HT-29 (cell line): ENCODE measurements around the gene SYNJ2. TPM values are rescaled to one million over a fixed set of nuclear protein-coding genes. Genes with fewer than 3 reads are reported as not detected.
A peak's percentile ranks its signal among the peaks of the same experiment; 100 is the strongest.

Experiments used
- DNase-seq: peaks from one replicate; pipeline ENCODE4 v3.0.0-alpha.2; 2015; ENCODE audit warnings: low spot score
- total RNA-seq: library from RNA; depleted of rRNA; stranded (reverse); fragments of >200 nt; shearing (Covaris generic); gene quantifications from 2 replicates; pipeline ENCODE4 v1.2.3, GENCODE V29; 2014

The SYNJ2 gene
- total RNA-seq, 1 experiment from 2014 or later = 27.5 TPM

- DNase-seq = no peak
Observed at GRCh38 chr6:157978021-157978783, 3.5 kb upstream of the SYNJ2 start.

- DNase-seq = no peak
Observed at GRCh38 chr6:157980288-157981131, 1.2 kb upstream of the SYNJ2 start.

DNA sequence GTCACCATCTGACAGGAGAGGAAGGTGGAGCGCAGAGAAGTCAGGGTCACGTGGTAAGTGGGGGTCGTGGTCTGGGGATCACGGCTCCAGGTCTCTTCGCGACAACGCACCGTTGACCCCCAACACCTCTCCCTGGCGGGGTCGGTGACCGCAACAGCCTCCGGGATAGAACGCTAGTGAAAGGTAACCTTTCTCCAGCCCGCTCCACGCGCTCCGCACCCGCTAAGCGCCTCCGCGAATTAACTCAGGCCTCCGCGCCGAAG is 600 bp upstream of the SYNJ2 start:
- no peak for DNase-seq

DNA sequence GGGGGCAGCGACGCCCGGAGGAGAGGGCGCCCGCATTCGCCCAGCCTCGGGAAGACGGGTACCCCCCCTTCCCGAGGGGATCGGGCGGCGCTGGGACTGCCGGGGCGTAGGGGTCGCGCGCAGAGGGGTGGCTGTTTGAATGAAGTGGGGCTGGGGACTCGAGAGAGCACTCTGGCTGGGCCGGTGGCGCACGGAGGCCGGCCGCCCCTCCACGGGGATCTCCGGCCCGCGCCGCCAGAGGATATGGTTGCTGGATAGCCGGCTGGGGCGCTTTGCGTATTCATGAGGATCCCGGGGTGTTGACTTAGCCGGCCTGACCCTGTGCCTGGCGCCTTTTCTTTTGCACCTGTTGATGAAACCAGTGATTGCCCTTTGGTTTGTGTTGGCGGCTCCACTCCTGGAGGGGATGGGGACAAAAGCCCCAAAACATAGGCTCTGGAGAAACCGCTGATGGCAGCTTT is 469 bp downstream of the SYNJ2 start:
- peak; percentile 58 for DNase-seq

GRCh38 chr6:157982563-157983405 is 1.1 kb downstream of the SYNJ2 start:
- DNase-seq = peak; percentile 75

GRCh38 chr6:157983406-157984119 is 1.9 kb downstream of the SYNJ2 start:
- DNase-seq = no peak

DNA sequence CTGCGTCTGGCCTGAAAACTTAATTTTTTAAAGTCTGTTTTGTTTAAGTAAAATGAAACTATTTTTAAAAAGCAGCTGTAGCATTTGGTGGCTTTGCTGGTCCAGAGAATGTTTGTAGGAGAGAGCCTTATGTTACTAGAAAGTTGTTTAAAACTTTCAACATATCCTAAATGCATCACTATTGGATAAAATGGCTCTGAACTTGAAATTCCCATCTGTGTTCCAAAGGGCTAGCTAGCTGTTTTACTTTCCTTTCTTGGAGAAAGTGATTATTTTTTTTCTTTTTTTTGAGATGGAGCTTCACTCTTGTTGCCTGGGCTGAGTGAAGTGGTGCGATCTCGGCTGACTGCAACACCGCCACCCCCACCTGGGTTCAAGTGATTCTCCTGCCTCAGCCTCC is 2.5 kb downstream of the SYNJ2 start:
- no peak for DNase-seq

DNA sequence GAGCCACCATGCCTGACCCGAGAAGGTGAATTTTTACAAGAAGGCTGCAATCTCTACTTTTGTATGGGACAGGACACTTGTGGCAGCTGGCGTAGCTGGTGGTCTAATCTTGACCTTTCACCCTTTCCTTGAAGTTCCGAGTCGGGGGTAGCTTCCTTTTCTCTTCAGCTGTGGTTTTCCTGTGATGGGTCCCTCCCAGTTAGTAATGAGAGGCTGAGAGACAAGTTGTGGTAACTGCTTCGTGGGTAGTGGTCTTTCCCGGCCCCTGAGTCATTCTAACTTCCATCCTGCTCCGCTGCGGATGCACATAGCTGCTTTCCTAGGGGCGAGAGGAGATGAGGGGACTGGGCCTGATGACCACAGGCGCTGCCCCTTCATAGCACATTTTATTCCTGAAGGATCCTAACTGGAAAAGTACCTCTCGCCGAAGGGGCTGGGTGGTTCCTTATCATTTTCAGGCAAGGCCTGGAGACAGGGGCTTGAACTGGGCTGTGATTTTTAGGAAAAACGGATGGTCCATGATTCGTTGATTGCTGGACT is 3.1 kb downstream of the SYNJ2 start:
- no peak for DNase-seq

GRCh38 chr6:157985378-157986155 is 3.9 kb downstream of the SYNJ2 start:
- peak; percentile 42 for DNase-seq

DNA sequence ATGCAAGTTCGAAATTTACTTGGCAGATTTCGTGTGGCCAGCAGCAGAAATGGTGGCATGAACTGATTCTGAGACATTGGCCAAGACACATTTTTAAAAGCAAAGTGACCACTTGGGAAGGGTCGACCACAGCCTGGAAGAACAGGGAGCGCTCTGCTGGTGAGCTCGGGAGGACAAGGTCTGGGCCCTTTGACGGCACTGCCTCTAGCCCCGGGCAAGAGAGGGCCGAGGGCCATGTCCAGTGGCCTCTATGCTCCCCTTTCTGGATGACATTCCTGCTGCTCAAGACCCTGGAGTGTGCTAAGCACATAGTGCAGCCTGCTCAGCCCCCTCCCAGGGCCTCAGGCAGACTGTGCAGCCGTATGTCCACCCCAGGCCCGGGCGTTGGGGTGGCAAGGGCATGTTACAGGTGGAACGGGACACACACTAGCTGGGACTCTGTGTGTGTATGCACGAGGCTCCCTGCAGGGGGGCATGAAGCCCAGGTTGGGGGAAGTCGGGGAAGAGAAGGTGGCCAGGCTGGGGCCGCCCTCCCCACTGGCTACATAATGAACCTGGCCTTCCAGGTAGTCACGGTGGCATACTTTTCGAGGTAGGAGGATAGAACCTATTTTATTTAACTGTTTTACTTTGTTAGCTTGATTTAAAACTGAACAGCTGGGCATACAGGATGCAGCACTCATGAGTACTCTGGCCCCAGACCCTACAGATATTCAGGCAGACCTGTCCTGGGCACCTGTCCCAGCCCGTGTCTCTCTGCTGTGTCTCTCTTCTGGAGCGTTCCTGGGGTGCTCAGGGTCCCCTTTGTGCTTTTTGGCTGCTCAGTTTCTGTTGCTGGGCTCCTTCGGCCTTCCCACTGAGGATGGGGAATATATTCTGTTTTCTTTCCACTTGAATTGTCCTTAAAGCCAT is 6.4 kb downstream of the SYNJ2 start:
- DNase-seq = no peak

- DNase-seq = no peak
Observed at GRCh38 chr6:157988700-157989063, 7.0 kb downstream of the SYNJ2 start.

GRCh38 chr6:157989541-157990289 is 8.1 kb downstream of the SYNJ2 start:
- DNase-seq = peak; percentile 83

GRCh38 chr6:157990321-157991066 is 8.8 kb downstream of the SYNJ2 start:
- DNase-seq = no peak

- no peak for DNase-seq
Observed at GRCh38 chr6:157991067-157991432, 9.4 kb downstream of the SYNJ2 start.

DNA sequence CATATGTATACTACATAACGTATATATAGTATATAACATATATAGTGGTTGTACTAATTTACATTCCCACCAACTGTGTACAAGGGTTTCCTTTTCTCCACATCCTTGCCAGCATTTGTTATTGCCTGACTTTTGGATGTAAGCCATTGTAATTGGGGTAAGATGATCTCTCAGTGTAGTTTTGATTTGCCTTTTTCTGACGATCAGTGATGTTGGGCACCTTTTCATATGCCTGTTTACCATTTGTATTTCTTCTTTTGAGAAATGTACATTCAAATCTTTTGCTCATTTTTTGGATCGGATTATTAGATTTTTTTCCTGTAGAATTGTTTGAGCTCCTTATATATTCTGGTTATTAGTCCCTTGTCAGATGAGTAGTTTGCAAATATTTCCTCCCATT is 11.4 kb downstream of the SYNJ2 start:
- DNase-seq = no peak

GRCh38 chr6:157994125-157994795 is 12.6 kb downstream of the SYNJ2 start:
- no peak for DNase-seq

DNA sequence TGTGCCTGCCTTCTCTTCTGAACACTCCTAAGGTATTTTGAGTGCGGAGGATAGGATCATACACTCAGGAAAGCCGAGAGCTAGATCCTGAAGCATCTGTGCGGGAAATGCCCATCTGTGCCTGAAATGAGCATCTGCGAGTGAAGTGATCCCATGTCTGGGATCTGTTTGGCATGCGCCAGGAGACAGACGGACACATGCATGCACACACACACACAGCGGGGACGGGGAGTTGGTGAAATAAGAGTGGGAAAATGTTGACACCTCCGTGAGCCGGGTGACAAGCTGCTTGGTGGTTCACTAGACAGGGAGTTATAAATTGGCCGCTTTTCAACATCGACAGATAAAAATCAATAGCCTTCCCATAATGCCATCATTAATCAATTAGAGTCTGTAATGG is 13.8 kb downstream of the SYNJ2 start:
- DNase-seq = no peak
